ENCODE measurements around the gene SLCO4A1.

The SLCO4A1 gene

GRCh38 chr20:62643521-62644043, 1.3 kb downstream of the SLCO4A1 start:
- H2BK15ac ChIP-seq (ENCODE audit: low read length) = peak overlapping the region; percentile 75
- no peak overlapping the region for H3K27ac ChIP-seq (replicated peaks; ENCODE audit: low read length)
- H4K8ac ChIP-seq (ENCODE audit: low read depth, low read length) = no peak overlapping the region
- H3K79me1 ChIP-seq (ENCODE audit: low read depth, low read length) = no peaks in the 10 kb centered on the region
- peak overlapping the region; percentile 50 for H3K23ac ChIP-seq (ENCODE audit: low read depth, low read length, poor library complexity)
- H3K4me3 ChIP-seq (ENCODE audit: low read length in 2 of 2) = peak overlapping the region in 1 of 2 donors; percentile 85
- H3K27me3 ChIP-seq (ENCODE audit: control insufficient read depth in 3 of 3, insufficient read depth in 3 of 3, low read depth in 1 of 3, low read length in 3 of 3) = peaks cover 7 to 94% (median 45%) of the 10 kb centered on the region in 3 experiments
- H3K4ac ChIP-seq (ENCODE audit: low read length) = no peak overlapping the region
- peak overlapping the region; percentile 31 for H2AK5ac ChIP-seq (ENCODE audit: low read depth, low read length)
- no peak overlapping the region for H2AFZ ChIP-seq (ENCODE audit: low read length)
- H3K4me2 ChIP-seq (ENCODE audit: insufficient read depth, low read length, poor library complexity, severe bottlenecking) = peak overlapping the region; percentile 95
- DNase-seq (ENCODE audit: low spot score) = no peak
- H2BK12ac ChIP-seq (ENCODE audit: low read length) = peak overlapping the region; percentile 78
- peak overlapping the region; percentile 62 for H2BK5ac ChIP-seq (ENCODE audit: low read length)
- no CpG with 5 or more reads among the region's 14 CpGs for WGBS, 2 donors (ENCODE audit: extremely low coverage in 2 of 2, insufficient read length in 2 of 2, insufficient replicate concordance in 1 of 2)
- H3K18ac ChIP-seq (ENCODE audit: low read length) = peak overlapping the region; percentile 85
- no peak overlapping the region for H4K91ac ChIP-seq (ENCODE audit: low read depth, low read length, poor library complexity)
- no peaks in the 10 kb centered on the region for H3K36me3 ChIP-seq (replicated peaks in 1 of 2; ENCODE audit: control insufficient read depth in 2 of 2, insufficient read depth in 2 of 2, low read length in 2 of 2)
- H3K9ac ChIP-seq (ENCODE audit: low read depth, low read length, poor library complexity) = peak overlapping the region; percentile 13
- peak overlapping the region; percentile 50 for H3K14ac ChIP-seq (ENCODE audit: low read length)
- no peak overlapping the region for H2BK120ac ChIP-seq (ENCODE audit: low read depth, low read length)
- H3K4me1 ChIP-seq (ENCODE audit: control insufficient read depth in 2 of 2, insufficient read depth in 1 of 2, low read depth in 1 of 2, low read length in 2 of 2) = peaks cover 0 to 10% of the 10 kb centered on the region in 2 donors
- no peaks in the 10 kb centered on the region for H3K9me3 ChIP-seq (replicated peaks in 1 of 2; ENCODE audit: control insufficient read depth in 2 of 2, insufficient read depth in 1 of 2, low read depth in 1 of 2, low read length in 2 of 2)

DNA sequence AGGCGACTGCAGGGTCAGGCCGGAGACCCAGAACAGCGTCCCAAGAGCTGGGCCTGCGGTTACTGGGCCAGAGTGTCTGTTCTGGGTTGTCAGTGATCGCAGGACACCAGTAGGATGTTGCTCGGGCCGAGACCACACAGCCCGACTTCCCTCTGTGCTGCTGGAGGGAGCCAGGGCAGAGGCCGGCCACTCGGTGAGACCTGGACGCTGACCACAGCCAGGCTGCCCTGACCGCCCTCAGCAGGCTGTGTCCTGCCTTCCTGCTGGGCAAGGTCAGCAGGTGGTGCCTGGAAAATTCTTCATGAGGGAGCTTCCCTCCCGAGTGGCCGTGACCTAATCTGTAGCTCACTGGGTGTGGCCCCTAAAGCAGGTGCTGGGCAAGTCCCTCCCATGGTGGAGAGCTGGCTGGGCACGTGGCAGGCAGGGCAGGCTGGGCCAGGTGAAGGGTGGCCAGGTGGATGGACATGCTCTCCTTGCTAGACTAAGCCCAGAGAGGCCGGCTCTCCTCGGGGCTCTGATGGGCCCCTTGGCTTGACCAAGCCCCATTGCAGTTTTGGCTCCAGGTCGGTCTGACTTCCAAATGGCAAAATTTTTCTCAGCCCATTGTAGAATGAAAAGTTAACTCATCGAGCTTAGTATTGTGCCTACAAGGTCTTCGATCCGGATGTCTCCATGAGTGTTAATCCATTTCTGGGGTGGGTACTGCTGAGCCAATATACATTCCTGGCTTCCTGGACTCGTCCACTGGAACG, 1.9 kb downstream of the SLCO4A1 start:
- Histone ChIP-seq H3K23ac (ENCODE audit: low read depth, low read length, poor library complexity) (no peak overlapping the region), H3K79me1 (ENCODE audit: low read depth, low read length) (no peaks in the 10 kb centered on the region), H3K27ac (replicated peaks; ENCODE audit: low read length) (no peak overlapping the region), H4K8ac (ENCODE audit: low read depth, low read length) (no peak overlapping the region), H3K4ac (ENCODE audit: low read length) (no peak overlapping the region), H3K4me1 (ENCODE audit: control insufficient read depth in 2 of 2, insufficient read depth in 1 of 2, low read depth in 1 of 2, low read length in 2 of 2) (peaks cover 0 to 10% of the 10 kb centered on the region in 2 donors), H2BK5ac (ENCODE audit: low read length) (no peak overlapping the region), H3K18ac (ENCODE audit: low read length) (no peak overlapping the region), H3K27me3 (ENCODE audit: control insufficient read depth in 3 of 3, insufficient read depth in 3 of 3, low read depth in 1 of 3, low read length in 3 of 3) (peaks cover 7 to 92% (median 45%) of the 10 kb centered on the region in 3 experiments), H3K14ac (ENCODE audit: low read length) (no peak overlapping the region), H3K9ac (ENCODE audit: low read depth, low read length, poor library complexity) (no peak overlapping the region), H3K4me3 (ENCODE audit: low read length in 2 of 2) (no peak overlapping the region), H2BK15ac (ENCODE audit: low read length) (peak overlapping the region; percentile 75), H2BK12ac (ENCODE audit: low read length) (peak overlapping the region; percentile 26), H3K4me2 (ENCODE audit: insufficient read depth, low read length, poor library complexity, severe bottlenecking) (no peak overlapping the region), H2AK5ac (ENCODE audit: low read depth, low read length) (peak overlapping the region; percentile 31), H4K91ac (ENCODE audit: low read depth, low read length, poor library complexity) (no peak overlapping the region), H2BK120ac (ENCODE audit: low read depth, low read length) (no peak overlapping the region), H2AFZ (ENCODE audit: low read length) (no peak overlapping the region), H3K36me3 (replicated peaks in 1 of 2; ENCODE audit: control insufficient read depth in 2 of 2, insufficient read depth in 2 of 2, low read length in 2 of 2) (no peaks in the 10 kb centered on the region), H3K9me3 (replicated peaks in 1 of 2; ENCODE audit: control insufficient read depth in 2 of 2, insufficient read depth in 1 of 2, low read depth in 1 of 2, low read length in 2 of 2) (no peaks in the 10 kb centered on the region)
- no CpG with 5 or more reads among the region's 23 CpGs for WGBS, 2 donors (ENCODE audit: extremely low coverage in 2 of 2, insufficient read length in 2 of 2, insufficient replicate concordance in 1 of 2)
- no peak for DNase-seq (ENCODE audit: low spot score)

DNA sequence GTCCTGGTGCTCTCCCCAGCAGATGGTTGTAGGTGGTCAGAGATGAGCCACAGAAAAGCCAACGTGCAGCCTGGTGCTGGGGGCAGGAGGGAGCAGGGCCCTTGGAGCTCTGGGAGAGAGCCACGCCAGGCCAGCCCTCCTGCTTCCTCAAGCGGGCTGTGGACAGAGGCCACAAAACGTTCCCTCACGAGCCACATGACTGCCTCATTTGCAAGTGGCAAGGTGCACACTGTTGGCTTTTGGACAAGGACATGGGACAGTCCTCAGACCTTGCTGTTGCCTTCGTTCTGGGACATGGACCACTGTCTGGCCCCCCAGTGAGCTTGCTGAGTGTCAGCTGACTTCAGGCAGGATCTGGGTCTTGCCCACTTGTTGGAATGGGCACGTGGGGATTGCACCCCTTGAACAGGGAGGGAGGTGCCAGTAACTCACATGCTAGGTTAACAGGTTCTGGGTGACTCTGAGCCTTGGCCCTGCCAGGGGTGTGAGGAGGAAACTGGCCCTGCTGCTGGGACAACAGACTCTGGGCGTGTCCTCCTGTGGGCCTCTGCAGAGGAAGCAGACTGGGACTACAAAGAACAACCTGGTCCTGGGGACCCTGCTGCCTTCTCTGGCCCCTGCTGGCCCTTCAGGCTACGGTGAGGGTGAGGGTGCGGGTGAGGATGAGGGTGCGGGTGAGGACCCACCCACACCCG, 2.6 kb downstream of the SLCO4A1 start:
- H3K14ac ChIP-seq (ENCODE audit: low read length) = no peak overlapping the region
- no peak overlapping the region for H4K91ac ChIP-seq (ENCODE audit: low read depth, low read length, poor library complexity)
- DNase-seq (ENCODE audit: low spot score) = no peak
- no peak overlapping the region for H3K27ac ChIP-seq (replicated peaks; ENCODE audit: low read length)
- H2BK5ac ChIP-seq (ENCODE audit: low read length) = no peak overlapping the region
- no peak overlapping the region for H2BK120ac ChIP-seq (ENCODE audit: low read depth, low read length)
- H3K9me3 ChIP-seq (replicated peaks in 1 of 2; ENCODE audit: control insufficient read depth in 2 of 2, insufficient read depth in 1 of 2, low read depth in 1 of 2, low read length in 2 of 2) = no peaks in the 10 kb centered on the region
- no CpG with 5 or more reads among the region's 12 CpGs for WGBS, 2 donors (ENCODE audit: extremely low coverage in 2 of 2, insufficient read length in 2 of 2, insufficient replicate concordance in 1 of 2)
- H3K9ac ChIP-seq (ENCODE audit: low read depth, low read length, poor library complexity) = no peak overlapping the region
- no peak overlapping the region for H3K4ac ChIP-seq (ENCODE audit: low read length)
- peak overlapping the region; percentile 32 for H3K18ac ChIP-seq (ENCODE audit: low read length)
- peaks cover 0 to 10% of the 10 kb centered on the region in 2 donors for H3K4me1 ChIP-seq (ENCODE audit: control insufficient read depth in 2 of 2, insufficient read depth in 1 of 2, low read depth in 1 of 2, low read length in 2 of 2)
- no peak overlapping the region for H2BK12ac ChIP-seq (ENCODE audit: low read length)
- no peak overlapping the region for H2AK5ac ChIP-seq (ENCODE audit: low read depth, low read length)
- no peak overlapping the region for H3K4me2 ChIP-seq (ENCODE audit: insufficient read depth, low read length, poor library complexity, severe bottlenecking)
- peaks cover 7 to 92% (median 46%) of the 10 kb centered on the region in 3 experiments for H3K27me3 ChIP-seq (ENCODE audit: control insufficient read depth in 3 of 3, insufficient read depth in 3 of 3, low read depth in 1 of 3, low read length in 3 of 3)
- H4K8ac ChIP-seq (ENCODE audit: low read depth, low read length) = no peak overlapping the region
- no peak overlapping the region for H2AFZ ChIP-seq (ENCODE audit: low read length)
- H2BK15ac ChIP-seq (ENCODE audit: low read length) = no peak overlapping the region
- no peaks in the 10 kb centered on the region for H3K79me1 ChIP-seq (ENCODE audit: low read depth, low read length)
- peak overlapping the region in 1 of 2 donors; percentile 10 for H3K4me3 ChIP-seq (ENCODE audit: low read length in 2 of 2)
- no peak overlapping the region for H3K23ac ChIP-seq (ENCODE audit: low read depth, low read length, poor library complexity)
- H3K36me3 ChIP-seq (replicated peaks in 1 of 2; ENCODE audit: control insufficient read depth in 2 of 2, insufficient read depth in 2 of 2, low read length in 2 of 2) = no peaks in the 10 kb centered on the region

GRCh38 chr20:62645613-62646012, 3.3 kb downstream of the SLCO4A1 start:
- Histone ChIP-seq H2BK12ac (ENCODE audit: low read length) (no peak overlapping the region), H4K91ac (ENCODE audit: low read depth, low read length, poor library complexity) (no peak overlapping the region), H3K23ac (ENCODE audit: low read depth, low read length, poor library complexity) (no peak overlapping the region), H3K27ac (replicated peaks; ENCODE audit: low read length) (no peak overlapping the region), H3K79me1 (ENCODE audit: low read depth, low read length) (no peaks in the 10 kb centered on the region), H3K36me3 (replicated peaks in 1 of 2; ENCODE audit: control insufficient read depth in 2 of 2, insufficient read depth in 2 of 2, low read length in 2 of 2) (no peaks in the 10 kb centered on the region), H3K9ac (ENCODE audit: low read depth, low read length, poor library complexity) (no peak overlapping the region), H3K4me2 (ENCODE audit: insufficient read depth, low read length, poor library complexity, severe bottlenecking) (no peak overlapping the region), H3K4ac (ENCODE audit: low read length) (no peak overlapping the region), H3K9me3 (replicated peaks in 1 of 2; ENCODE audit: control insufficient read depth in 2 of 2, insufficient read depth in 1 of 2, low read depth in 1 of 2, low read length in 2 of 2) (no peaks in the 10 kb centered on the region), H3K4me1 (ENCODE audit: control insufficient read depth in 2 of 2, insufficient read depth in 1 of 2, low read depth in 1 of 2, low read length in 2 of 2) (peaks cover 0 to 10% of the 10 kb centered on the region in 2 donors), H2AFZ (ENCODE audit: low read length) (no peak overlapping the region), H4K8ac (ENCODE audit: low read depth, low read length) (no peak overlapping the region), H3K27me3 (ENCODE audit: control insufficient read depth in 3 of 3, insufficient read depth in 3 of 3, low read depth in 1 of 3, low read length in 3 of 3) (peaks cover 7 to 86% (median 42%) of the 10 kb centered on the region in 3 experiments), H3K18ac (ENCODE audit: low read length) (no peak overlapping the region), H2BK5ac (ENCODE audit: low read length) (peak overlapping the region; percentile 14), H2BK15ac (ENCODE audit: low read length) (peak overlapping the region; percentile 70), H2BK120ac (ENCODE audit: low read depth, low read length) (no peak overlapping the region), H3K4me3 (ENCODE audit: low read length in 2 of 2) (no peak overlapping the region), H2AK5ac (ENCODE audit: low read depth, low read length) (peak overlapping the region; percentile 93), H3K14ac (ENCODE audit: low read length) (no peak overlapping the region)
- WGBS, 2 donors (ENCODE audit: extremely low coverage in 2 of 2, insufficient read length in 2 of 2, insufficient replicate concordance in 1 of 2) = no CpG with 5 or more reads among the region's 15 CpGs
- DNase-seq (ENCODE audit: low spot score) = no peak
